GM23338 (cell line): ENCODE data around the gene OSBPL10.

Experiments
- CREB1 ChIP-seq: fragments of 250-450 bp; sonication (Bioruptor Pico); IDR thresholded peaks from 2 replicates; pipeline ENCODE4 v1.5.0; 2020; ENCODE audit warnings: low read depth, mild to moderate bottlenecking, moderate library complexity
- CTCF ChIP-seq, 2 experiments: fragments of 200-600 bp in 1 of 2; sonication (generic) in 1 of 2; conservative IDR thresholded peaks; 2 replicates each; pipeline versions ENCODE4 v1.5.1 to v1.6.1; 2016 to 2017; ENCODE audit warnings: antibody characterized with exemption in 2 of 2, low read depth in 2 of 2, mild to moderate bottlenecking in 2 of 2, moderate library complexity in 1 of 2
- EZH2 ChIP-seq: fragments of 200-600 bp; sonication (generic); IDR thresholded peaks from one replicate; pipeline ENCODE4 v1.8.0; 2017; ENCODE audit warnings: antibody characterized with exemption, mild to moderate bottlenecking, low read depth; ENCODE audit not compliant: unreplicated experiment
- EZH2phosphoT487 ChIP-seq: fragments of 200-600 bp; sonication (generic); IDR thresholded peaks from one replicate; pipeline ENCODE4 v1.8.1; 2018; ENCODE audit warnings: antibody characterized with exemption; ENCODE audit not compliant: unreplicated experiment
- NANOG ChIP-seq: IDR thresholded peaks from 2 replicates; pipeline ENCODE4 v1.6.1; 2016; ENCODE audit warnings: antibody characterized with exemption, borderline replicate concordance
- POLR2AphosphoS5 ChIP-seq: IDR thresholded peaks from 2 replicates; pipeline ENCODE4 v1.6.1; 2016; ENCODE audit warnings: antibody characterized with exemption, low read depth
- REST ChIP-seq: IDR thresholded peaks from one replicate; pipeline ENCODE4 v1.6.1; 2018; ENCODE audit warnings: antibody characterized with exemption; ENCODE audit not compliant: unreplicated experiment
- STAT1 ChIP-seq: IDR thresholded peaks from one replicate; pipeline ENCODE4 v1.6.1; 2016; ENCODE audit warnings: antibody characterized with exemption; ENCODE audit not compliant: unreplicated experiment
- TF ChIP-seq, protein P1 (sequence below): IDR thresholded peaks from 2 replicates; pipeline ENCODE4 v1.6.1; 2016; ENCODE audit warnings: antibody characterized with exemption

DNA sequence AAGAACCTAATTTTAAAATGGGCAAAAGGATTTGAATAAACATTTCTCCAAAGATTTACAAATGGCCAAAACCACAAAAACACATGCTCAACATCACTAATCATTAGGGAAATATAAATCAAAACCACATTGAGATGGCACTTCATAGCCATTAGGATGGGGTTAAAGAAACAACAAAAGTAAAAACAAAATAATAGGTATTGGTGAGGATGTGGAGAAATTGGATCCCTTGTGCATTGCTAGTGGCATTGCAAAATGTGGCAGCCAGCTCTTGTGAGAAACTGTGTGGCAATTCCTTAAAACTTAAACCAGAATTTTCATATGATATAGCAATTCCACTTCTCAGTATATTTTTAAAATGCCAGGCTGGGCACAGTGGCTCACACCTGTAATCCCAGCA, 321.8 kb downstream of the OSBPL10 start:
- TF ChIP-seq NANOG (no peak), CTCF (conservative IDR thresholded peaks at IDR 0.05; ENCODE audit: low read depth in 2 of 2) (no peak), EZH2phosphoT487 (no peak), STAT1 (no peak), CREB1 (CRISPR knock-in tag) (no peak), REST (no peak), POLR2AphosphoS5 (no peak), EZH2 (no peak)
- TF ChIP-seq, protein P1, sequence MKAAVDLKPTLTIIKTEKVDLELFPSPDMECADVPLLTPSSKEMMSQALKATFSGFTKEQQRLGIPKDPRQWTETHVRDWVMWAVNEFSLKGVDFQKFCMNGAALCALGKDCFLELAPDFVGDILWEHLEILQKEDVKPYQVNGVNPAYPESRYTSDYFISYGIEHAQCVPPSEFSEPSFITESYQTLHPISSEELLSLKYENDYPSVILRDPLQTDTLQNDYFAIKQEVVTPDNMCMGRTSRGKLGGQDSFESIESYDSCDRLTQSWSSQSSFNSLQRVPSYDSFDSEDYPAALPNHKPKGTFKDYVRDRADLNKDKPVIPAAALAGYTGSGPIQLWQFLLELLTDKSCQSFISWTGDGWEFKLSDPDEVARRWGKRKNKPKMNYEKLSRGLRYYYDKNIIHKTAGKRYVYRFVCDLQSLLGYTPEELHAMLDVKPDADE = no peak
